KG1 (cell line): ENCODE results near the gene KCNMA1.

Experiments used
- DNase-seq: peaks from one replicate; lab custom pipeline; 2025; lab: John Stamatoyannopoulos, UW

Gene KCNMA1

DNA sequence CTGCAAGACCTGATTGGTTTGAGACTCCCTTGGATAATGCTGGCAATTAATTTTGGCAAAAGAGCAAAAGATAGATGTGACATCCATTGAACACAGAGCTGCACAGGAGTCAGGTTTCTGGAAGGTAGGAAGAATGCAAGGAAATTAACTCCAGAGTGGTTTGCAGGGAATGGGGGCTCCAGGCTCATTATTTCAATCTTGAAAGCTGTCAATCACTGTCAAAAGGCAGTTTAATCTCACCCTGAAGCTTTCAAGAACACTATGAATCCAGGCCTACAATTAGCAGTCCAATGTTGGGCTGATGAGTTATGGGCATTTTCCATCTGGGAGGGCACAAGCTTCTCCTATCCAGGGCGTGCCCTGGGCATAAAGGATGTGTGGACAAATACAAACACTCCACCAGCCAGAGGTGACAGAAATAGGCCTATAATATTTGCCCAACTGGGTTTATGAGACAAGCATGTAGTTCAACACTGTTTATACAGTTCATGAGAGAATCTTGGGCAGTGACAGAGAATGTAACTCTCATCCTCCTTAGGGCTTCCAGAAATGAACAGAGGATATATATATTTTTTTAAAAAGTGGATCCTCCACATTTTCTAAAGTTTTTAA is 80.5 kb downstream of the KCNMA1 start:
- DNase-seq = no peak

DNA sequence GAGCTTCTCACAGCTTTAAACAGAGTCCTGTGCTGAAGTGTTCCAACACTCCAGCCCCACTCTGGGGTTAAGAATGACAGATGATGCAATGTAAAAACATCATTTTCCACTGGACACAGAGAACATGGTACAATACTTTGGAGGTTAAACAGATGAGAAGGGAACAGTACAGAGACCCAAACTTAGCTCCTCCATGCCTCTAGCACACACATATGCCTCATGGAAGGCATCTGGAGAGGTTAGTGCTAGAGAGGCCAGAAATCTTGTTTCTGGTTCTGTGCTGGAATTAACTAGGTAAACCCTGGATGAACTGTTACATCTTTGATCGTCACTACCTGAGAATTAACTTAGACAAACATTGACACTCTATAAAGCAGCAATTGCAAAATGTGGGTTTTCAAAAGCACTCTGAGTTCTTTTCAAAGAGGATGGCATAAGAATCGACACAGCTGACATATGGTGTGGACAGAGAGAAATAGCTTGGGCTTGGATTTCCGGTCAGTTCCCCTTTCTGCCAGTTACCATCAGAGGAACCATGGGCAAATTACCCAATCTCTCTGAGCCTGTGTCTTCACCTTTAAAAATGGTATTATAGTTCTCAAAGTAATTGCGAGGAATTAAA is 81.9 kb downstream of the KCNMA1 start:
- no peak for DNase-seq

DNA sequence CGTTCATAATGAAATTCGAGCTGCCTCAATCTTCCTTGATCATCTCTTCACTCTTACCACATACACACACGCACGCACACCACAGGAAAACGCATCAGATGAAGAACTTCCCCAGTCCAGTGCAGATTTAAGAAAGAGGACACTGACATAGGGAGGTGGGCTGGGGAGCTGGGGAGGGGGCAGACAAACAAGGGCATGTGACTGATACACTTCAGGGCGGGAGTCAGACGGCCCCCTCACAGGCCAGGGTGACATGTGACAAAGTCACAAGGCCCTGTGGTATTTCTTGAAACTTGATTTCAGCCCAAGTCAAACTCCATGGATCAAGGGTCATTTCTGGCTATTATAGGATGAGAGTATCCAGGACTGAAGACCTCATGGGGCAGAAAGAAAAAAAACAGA is 82.6 kb downstream of the KCNMA1 start:
- no peak for DNase-seq

DNA sequence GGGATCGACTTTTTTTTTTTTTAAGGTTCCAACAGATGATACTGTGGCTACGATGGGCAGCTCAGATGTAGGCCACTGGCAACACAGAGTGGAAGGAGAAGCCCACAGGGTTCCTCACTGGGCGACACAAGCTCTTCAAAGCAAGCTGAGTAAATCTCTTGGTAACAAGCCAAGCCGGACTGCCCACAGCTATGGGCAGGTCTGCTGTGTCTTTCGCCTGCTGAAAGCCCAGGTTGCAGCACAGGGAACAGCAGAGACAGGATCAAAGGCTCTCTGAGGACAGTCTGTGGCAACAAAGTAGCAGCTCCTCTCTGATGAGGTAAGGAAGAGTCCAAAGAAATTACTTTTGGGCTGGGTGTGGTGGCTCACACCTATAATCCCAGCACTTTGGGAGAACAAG is 83.6 kb downstream of the KCNMA1 start:
- no peak for DNase-seq

DNA sequence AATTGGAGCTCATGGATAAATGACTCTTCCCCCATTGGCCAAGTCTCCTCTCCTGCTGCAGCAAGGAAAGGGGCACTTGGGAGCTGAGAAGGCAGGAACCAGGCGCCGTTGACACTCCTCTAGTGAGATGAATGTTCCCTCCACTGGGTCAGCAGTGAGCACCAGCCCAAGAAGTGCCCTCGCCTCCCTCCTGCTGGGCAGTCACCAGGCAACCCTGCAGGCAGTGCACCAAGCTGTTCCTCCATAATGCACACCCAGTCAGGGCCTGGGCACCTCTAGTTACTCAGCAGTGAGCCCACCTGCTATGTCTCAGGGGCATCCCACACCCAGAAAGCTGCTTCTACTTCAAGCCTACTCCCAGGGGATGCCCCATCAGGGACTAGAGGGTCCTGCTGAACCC is 84.3 kb downstream of the KCNMA1 start:
- no peak for DNase-seq

DNA sequence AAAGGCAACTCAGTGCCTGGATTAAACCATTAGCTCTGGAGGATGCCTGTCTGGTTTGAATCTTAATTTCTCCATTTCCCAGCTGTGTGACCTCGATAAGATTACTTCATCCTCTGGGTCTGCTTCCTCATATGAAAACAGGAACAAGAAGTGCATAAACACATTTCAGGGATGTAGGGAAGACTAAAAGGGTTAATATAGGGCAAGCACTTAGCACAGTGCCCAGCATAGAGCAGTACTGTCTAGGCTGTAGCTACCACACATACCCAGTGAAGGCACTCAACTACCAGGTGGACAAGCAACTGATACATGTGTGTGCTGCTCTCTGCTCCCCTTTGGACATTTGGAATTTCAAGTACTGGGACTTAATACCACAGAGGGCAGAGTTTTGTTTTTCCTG is 85.4 kb downstream of the KCNMA1 start:
- no peak for DNase-seq

DNA sequence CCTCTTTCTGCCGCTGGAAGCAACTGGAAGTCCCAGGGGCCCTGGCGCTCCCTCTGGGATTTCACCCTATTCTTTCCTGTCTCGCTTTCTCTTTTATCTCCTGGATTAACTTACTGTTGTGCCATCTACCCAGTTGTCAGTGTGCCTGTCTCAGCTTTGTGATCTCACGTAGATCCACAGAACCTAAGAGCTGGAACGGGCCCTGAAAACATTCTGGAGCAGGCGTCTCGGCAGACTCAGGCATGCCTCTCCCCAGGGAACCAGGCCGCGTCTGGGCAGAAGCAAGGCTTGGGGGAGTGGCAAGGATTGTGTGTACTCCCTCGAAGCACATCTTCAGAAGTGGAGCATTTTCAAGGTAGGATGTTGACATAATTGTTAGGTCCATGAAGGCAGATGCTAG is 87.2 kb downstream of the KCNMA1 start:
- DNase-seq = no peak

DNA sequence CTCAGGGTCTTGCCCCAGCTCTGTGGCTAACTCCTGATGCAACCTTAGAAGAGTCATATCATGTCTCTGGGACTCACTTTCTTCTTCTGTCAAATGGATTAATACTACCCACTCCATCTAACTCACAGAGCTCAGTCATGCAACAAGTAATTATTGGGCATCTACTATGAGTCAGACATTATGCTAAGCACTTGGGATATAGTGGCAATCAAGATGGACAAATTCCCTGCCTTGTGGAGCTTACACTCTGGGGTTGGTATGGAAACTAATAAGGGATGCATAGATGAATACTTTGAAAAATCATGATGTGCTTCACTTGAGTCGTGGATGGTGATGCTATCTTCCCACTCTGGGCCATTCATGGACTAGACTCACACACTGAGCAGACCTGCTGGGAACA is 88.9 kb downstream of the KCNMA1 start:
- no peak for DNase-seq

DNA sequence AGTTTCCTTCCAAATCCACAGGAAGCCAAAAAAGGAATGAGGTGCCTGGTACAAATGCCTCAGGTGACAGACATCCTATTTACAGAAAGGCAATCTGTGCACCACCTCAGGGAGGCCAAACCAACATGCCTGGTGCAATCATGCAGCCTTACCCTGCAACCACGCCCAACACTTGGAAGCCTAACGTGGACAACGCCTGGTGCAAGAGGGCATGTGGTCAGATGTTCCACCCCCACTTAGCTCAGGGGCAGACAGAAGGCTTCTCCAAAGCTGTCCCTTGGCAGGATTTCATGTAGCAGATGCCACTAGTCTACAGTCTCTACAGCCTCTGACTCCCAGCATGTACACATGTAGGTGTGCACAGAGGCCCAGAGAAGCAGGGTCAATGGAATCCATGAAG is 89.5 kb downstream of the KCNMA1 start:
- no peak for DNase-seq

DNA sequence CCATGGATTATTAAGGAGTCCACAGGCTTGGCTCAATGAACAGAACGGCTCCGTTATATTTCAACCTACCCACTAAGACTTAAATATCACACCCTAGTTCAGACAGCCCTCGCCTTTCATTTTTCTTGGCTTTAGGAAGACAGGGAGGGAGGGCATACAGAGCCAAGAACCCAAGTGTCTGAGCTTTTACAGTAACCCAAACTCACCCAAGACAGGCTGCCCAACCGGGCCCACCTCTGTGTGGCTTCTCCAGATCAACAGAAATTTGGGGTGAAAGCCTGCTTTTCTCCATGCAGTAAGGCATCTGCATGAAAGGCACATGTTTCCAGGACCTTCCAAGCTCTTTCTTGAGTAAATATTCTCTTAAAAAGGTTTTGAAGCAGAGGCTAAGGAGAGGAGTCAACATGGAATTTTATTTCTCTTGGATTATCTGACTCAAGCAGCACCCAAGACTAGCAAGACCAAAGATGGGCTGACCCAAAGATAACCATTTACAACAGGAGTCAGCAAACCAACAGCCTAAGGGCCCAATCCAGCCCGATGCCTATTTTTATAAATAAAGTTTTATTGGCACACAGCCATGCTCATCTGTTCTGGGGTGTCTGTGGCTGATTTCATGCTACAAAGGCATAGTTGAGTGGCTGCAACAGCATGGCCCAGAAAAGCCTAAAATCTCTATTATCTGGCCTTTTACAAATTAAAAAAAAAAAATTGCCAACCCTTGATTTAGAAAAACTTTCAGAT is 90.1 kb downstream of the KCNMA1 start:
- DNase-seq = no peak

DNA sequence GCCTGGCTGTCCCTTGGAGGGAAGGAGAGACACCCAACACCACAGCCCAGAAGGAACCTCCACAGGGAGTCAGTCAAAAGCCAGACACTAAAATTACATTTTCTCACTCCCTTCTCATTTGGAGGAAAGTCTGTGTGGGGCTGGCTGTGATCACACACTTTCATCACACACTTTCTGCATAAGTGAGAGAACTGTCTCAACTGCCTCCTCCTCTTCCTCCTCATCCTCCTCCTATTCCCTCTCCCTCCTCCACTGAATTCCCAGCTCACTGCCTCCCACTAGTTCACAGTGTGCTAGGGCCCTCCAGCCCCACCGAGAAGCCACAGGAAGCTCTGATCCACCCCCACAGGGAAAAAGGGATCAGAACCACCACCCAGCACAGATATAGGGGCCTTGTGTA is 91.6 kb downstream of the KCNMA1 start:
- DNase-seq = no peak

DNA sequence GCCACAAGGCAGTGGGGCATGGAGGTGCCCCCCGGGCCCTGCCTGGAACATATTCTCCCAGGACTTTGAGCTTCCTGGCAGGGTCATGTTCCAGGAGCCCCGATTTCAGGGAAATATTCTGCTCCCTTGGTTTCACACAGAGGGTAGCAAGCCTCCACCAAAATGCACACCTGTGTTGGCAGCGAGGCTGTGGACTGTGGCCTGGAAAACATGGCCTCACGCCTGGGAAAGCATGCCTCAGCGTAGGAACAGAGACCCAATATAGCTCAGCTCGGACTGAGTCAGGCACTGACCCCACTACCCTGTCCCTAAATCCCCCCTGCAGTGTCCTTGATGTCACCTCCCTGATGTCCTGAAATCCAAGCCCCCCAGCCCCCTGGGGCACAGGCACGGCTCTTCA is 92.0 kb downstream of the KCNMA1 start:
- no peak for DNase-seq

DNA sequence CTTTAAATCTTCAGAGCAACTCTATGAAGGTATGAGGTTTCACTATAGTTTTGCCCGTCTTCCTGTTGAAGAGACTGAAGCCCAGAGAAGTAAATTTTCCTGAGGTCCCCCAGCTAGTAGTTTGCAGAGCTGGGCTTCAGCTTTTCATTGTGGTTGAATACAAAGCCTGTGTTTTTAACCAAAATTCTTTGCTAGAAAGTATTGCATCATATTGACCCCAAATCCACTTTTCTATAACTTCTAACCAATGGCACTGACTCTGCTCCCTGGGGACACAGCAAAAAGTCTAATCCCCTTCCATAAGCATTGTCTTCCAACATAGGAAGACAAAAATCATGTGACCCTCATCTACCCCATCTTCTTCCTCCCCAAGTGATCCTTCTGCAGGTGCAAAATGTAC is 93.0 kb downstream of the KCNMA1 start:
- DNase-seq = no peak

DNA sequence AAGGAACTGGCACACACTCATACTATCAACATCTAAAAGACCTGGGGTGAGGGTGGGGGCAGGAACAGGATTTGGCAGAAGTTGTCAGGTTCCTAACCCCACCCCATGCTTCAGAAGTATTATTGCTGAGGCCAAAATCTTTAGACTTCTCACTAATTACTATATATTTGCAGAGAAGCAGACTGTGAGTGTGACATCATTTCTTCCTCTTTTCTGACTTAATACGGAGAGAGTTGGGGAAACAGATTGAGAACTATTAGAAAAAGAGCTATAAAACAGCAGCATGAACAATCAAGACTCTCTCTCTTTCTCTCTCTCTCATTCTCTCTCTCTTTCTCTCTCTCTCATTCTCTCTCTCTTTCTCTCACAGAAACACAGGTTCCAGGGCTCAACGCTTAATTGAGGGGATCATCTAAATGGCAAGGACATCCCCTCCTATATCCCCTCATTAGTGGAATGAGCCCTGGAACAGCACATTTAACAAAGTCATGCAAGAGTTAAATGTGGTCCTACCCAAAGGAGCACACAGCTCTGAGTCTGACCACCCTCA is 94.8 kb downstream of the KCNMA1 start:
- no peak for DNase-seq

DNA sequence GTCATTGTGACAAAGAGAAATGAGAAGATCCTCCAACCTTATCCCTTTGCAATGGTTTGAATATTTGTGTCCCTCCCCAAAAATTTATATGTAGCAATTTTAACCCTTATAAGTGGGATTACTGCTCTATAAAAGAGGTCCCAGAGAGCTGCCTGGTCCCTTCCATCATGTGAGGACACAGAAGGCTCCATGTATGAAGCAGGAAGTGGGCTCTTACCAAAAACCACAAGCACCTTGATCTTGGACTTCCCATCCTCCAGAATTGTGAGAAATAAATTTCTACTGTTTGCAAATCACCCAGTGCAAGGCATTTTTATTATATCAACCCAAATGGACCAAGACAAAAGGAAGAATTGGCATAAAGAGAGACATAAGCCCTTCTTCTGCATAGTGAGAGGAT is 95.7 kb downstream of the KCNMA1 start:
- DNase-seq = no peak

DNA sequence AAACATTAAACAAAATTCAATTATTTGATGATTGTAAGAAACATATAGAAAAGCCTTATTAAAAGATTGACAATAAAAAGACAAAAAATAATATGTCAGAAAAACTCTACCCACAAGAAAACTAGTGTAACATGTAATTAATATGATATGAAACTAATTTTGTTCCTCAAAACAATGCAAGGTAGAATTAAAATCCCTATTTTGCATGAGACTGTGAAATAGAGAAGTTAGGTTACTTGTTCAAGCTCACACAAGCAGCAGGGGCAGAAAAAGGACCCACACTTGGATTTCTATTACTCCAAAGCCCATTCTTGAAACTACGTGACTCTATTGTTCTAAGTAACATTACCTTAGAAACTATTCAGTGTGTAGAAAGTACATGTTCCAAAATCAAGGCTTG is 96.4 kb downstream of the KCNMA1 start:
- no peak for DNase-seq

DNA sequence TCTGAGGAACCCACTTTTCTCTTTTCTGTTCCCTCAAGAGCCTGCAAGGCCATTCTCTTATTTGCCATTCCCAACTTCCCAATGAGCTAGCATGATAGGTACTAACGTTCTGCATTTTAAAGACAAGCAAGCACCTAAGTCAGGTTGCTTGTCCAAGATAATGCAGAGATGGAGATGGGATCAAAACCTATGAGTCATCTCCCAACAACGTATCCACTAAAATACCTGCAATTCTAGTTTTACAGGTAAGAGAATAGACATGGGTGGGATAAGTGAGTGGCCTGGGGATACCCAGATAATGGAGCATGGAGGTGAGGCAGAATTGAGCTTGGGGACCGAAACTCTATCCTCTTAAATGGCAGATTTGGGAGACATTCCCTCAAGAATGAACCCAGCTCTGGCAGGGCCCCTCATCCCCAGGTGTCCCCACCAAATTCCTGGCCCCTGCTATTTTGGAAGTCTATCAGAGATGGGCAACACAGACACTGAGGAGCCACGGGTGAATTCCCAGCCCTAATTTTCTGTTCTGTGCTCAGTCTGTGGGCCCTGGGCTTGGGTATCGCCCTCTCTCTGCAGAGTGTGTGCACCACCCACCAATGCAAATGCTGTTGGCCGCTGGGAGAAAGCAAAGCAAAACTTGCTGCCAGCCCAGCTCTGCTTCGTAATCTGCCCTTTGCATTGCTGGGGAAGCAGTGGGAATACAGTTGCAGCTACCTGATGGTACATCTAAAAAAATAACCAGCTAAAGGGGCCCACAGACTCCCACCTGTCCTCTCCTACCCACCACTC is 98.3 kb downstream of the KCNMA1 start:
- DNase-seq = no peak

DNA sequence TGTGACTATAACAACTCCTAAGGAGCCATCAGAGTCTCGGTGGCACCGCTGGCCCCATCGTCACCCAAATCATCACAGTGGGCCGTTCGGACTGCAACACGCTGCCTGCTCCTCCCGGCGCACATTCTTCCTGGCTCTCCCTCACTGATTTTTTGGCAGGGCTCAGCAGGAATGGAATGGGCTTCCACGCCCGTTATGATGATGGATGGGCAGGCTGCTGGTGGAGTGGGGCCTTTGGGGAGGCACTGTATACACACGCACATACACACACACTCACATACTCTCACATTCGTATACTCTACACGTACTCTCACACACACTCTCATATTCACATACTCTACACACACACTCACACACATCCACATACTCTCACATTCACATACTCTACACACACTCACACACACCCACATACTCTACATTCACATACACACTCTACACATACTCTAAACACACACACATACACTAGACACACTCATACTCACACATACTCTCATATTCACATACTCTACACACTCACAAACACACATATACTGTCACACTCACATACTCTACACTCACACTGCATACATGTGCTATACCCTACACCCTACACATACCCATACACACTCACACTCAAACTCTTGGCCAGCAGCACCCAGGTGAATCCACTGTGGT is 99.8 kb downstream of the KCNMA1 start:
- no peak for DNase-seq

DNA sequence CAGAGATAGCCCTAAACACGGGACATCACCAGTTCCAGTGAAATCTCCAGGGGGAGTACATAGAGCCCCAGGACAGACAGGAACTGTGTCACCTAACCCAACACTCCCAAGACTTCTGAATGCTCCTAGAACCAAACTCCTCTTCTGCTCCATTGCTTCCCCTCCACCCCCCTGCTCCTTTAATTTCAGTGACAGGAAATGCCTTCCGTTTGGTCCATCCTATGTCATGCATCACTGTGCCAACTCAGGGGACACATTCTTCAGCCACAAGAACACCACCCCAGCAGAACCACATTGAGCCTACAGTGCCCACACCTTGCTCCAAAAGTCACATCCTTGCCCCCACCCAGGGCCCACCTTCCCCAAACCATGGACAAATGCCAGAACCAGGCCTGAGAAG is 100.5 kb downstream of the KCNMA1 start:
- no peak for DNase-seq

DNA sequence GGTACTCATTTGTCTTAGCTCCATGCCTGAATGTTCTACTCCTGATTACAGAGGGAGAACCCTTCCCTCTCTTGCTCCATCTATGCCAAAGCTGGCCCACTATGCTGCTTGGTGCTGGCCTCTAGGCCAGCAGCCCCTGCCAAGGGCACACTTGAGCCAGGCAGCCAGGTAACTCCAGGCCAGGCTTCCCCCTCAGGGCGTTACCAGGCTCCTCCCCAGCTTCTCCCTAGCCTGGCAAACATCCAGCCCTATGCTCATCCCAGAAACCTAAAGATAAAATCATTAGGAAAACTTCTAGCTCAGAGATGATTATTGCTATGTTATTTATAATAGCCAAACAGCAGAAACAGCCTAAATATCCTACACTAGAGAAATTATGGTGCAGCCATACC is 103.7 kb downstream of the KCNMA1 start:
- no peak for DNase-seq

DNA sequence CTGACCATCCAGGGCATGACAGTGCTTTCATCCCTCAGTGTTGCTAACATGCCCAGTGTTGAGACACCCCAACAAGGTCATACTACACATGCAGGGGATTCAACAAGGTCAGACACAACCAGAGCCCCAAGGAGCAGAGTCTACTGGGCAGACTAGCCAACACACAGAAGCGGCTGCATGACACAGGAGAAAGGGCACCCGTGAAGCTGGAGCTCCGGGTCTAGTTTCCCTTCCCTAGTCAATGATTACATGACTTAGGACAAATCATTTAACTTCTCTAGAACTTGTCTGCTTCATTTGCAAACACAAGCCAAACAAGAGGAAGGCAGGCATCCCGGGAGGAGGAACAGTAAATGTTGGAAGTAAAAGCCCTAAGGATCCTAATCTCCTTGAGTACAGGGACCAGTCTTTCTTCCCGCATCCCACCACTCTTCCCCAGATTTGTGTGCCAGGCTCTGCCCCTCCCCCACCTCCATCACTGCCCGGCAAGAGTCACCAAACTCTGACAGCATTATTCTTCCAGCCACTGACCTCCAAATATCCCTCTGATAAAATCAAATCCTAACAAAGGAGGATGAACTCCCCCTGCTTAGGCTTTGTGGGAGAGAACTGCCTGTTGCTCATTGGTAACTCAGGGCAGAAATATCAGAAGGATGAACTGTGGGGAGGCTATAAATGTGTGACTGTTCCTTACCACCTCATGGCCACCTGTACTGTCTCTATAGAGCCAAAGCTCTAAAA is 104.3 kb downstream of the KCNMA1 start:
- DNase-seq = no peak
